HepG2 (cell line): ENCODE measurements around the gene SGMS1. TPM values are rescaled to one million over a fixed set of nuclear protein-coding genes. Genes with fewer than 3 reads are reported as not detected.

Experiments
- AKNA ChIP-seq: sonication (generic); formaldehyde crosslinking; IDR thresholded peaks from 2 replicates; pipeline ENCODE4 v1.4.0; 2020; ENCODE audit warnings: missing genetic modification reagents, borderline replicate concordance
- BCL6 ChIP-seq: IDR thresholded peaks from 2 replicates; pipeline ENCODE4 v1.6.1; 2016; ENCODE audit warnings: missing genetic modification reagents, missing compliant biosample characterization
- BHLHE40 ChIP-seq: IDR thresholded peaks from 2 replicates; pipeline ENCODE4 v1.6.1; 2011; ENCODE audit warnings: low read length, improper control_type of control experiment
- BORCS8-MEF2B ChIP-seq: sonication (generic); formaldehyde crosslinking; IDR thresholded peaks from 2 replicates; pipeline ENCODE4 v1.8.0; 2022; ENCODE audit warnings: mild to moderate bottlenecking, missing genetic modification reagents
- CENPBD1 ChIP-seq: sonication (generic); formaldehyde crosslinking; IDR thresholded peaks from 2 replicates; pipeline ENCODE4 v1.8.0; 2022; ENCODE audit warnings: missing genetic modification reagents, low read depth, mild to moderate bottlenecking, borderline replicate concordance
- CREM ChIP-seq, 2 experiments: sonication (generic) in 1 of 2; formaldehyde crosslinking in 1 of 2; IDR thresholded peaks; 2 replicates each; pipeline versions ENCODE4 v1.4.0 to v1.6.1; 2016 to 2020; ENCODE audit warnings: antibody characterized with exemption in 1 of 2, mild to moderate bottlenecking in 1 of 2, missing genetic modification reagents in 1 of 2
- FIP1L1 ChIP-seq: fragments of 200-400 bp; formaldehyde crosslinking; IDR thresholded peaks from 2 replicates; pipeline ENCODE4 v1.6.1; 2018; ENCODE audit warnings: low read depth, mild to moderate bottlenecking, low read length, moderate library complexity, borderline replicate concordance; ENCODE audit not compliant: insufficient read depth
- FOSL2 ChIP-seq: sonication (generic); formaldehyde crosslinking; IDR thresholded peaks from 2 replicates; pipeline ENCODE4 v1.4.0; 2020; ENCODE audit warnings: missing genetic modification reagents
- FOXC1 ChIP-seq: sonication (generic); formaldehyde crosslinking; IDR thresholded peaks from 2 replicates; pipeline ENCODE4 v1.8.0; 2022; ENCODE audit warnings: mild to moderate bottlenecking, missing genetic modification reagents, borderline replicate concordance
- HNRNPLL ChIP-seq: fragments of 200-400 bp; formaldehyde crosslinking; IDR thresholded peaks from 2 replicates; pipeline ENCODE4 v1.6.1; 2017; ENCODE audit warnings: mild to moderate bottlenecking, low read depth, low read length; ENCODE audit not compliant: poor library complexity, severe bottlenecking
- RORA ChIP-seq: sonication (generic); formaldehyde crosslinking; IDR thresholded peaks from 2 replicates; pipeline ENCODE4 v1.5.0; 2020; ENCODE audit warnings: mild to moderate bottlenecking, missing genetic modification reagents, moderate library complexity
- RXRB ChIP-seq: IDR thresholded peaks from 2 replicates; pipeline ENCODE4 v1.6.1; 2016; ENCODE audit warnings: borderline replicate concordance, missing genetic modification reagents, missing compliant biosample characterization
- THAP11 ChIP-seq: IDR thresholded peaks from 2 replicates; pipeline ENCODE4 v1.6.1; 2016; ENCODE audit warnings: missing biosample characterization, missing genetic modification reagents
- THYN1 ChIP-seq: sonication (generic); formaldehyde crosslinking; IDR thresholded peaks from 2 replicates; pipeline ENCODE4 v1.8.1; 2023; ENCODE audit warnings: low read depth, mild to moderate bottlenecking, moderate library complexity, missing genetic modification reagents, borderline replicate concordance
- ZNF143 ChIP-seq: sonication (generic); formaldehyde crosslinking; IDR thresholded peaks from 2 replicates; pipeline ENCODE4 v1.4.0; 2020; ENCODE audit warnings: missing genetic modification reagents
- ZNF235 ChIP-seq: sonication (generic); formaldehyde crosslinking; IDR thresholded peaks from 2 replicates; pipeline ENCODE4 v1.8.1; 2023; ENCODE audit warnings: mild to moderate bottlenecking, missing genetic modification reagents, borderline replicate concordance
- ZNF331 ChIP-seq: sonication (generic); formaldehyde crosslinking; IDR thresholded peaks from 2 replicates; pipeline ENCODE4 v1.4.0; 2020; ENCODE audit warnings: missing genetic modification reagents
- ZSCAN9 ChIP-seq: IDR thresholded peaks from 2 replicates; pipeline ENCODE4 v1.6.1; 2016; ENCODE audit warnings: borderline replicate concordance
- polyA plus RNA-seq, 8 experiments: library from polyadenylated mRNA; depleted of rRNA in 3 of 8; stranded (reverse) in 7 of 8; unstranded in 1 of 8; fragments of >200 nt; fragmentation: Illumina TruSeq in 4 of 8; extraction: Trizol in 4 of 8; gene quantifications; 2 replicates each; pipeline versions ENCODE4 v1.2.1 to v1.2.3, GENCODE V29; 2011 to 2016; ENCODE audit warnings: low read depth in 4 of 8, missing spikeins in 1 of 8, mixed read lengths in 1 of 8; ENCODE audit not compliant: insufficient read depth in 1 of 8
- total RNA-seq, 5 experiments: library from RNA; depleted of rRNA; stranded (reverse); fragments of >200 nt; fragmentation: Illumina TruSeq; extraction: Trizol; gene quantifications; 2 replicates each; pipeline ENCODE4 v1.2.3, GENCODE V29; 2016; ENCODE audit warnings: low read depth in 1 of 5
- TF ChIP-seq, protein P1 (sequence below): sonication (generic); IDR thresholded peaks from 2 replicates; pipeline ENCODE4 v1.6.1; 2016; ENCODE audit warnings: low read depth, borderline replicate concordance

Gene SGMS1
- total and polyA plus RNA-seq, 2 of the 13 experiments (the other 11 are each of a cell fraction or from before 2014, with no cell fraction given): 6.5 to 15.1 TPM

DNA sequence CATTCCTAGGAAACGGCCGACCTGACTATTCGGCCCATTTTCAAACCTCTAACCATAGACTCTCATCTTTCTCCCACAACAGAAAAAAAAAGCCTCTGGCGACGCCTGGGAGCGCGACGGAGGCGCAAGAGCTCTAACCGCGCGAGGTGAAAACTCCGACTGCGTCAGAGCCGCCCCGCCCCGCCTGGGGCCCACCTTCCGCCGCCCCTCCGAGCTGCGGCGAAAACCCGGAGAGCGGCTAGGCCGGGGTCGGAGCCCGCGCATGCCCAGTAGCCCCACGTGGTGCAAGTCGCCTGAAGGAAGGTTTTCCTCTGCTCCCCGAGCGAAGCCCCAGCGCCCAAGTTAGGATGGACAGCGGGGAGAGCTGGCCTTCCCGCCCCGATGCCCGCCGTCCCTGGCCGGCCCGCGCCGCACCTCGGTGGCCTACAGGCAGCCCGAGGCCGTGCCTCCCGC is 683 bp upstream of the SGMS1 start (continued):
- TF ChIP-seq AKNA (CRISPR knock-in tag): no peak
- no peak for TF ChIP-seq FIP1L1
- peak; percentile 84 for TF ChIP-seq BORCS8-MEF2B (CRISPR knock-in tag)
- TF ChIP-seq ZNF143: no peak; the same call in 1 of the 2 replicates
- peak; percentile 74 for TF ChIP-seq HNRNPLL
- TF ChIP-seq FOSL2 (CRISPR knock-in tag): peak; percentile 41; the same call in 1 of the 2 replicates
- TF ChIP-seq ZSCAN9 (CRISPR knock-in tag): peak; percentile 15; the same call in 1 of the 2 replicates
- 0 out of 2 replicates have a peak, but pooled peaks have one; percentile 54 for TF ChIP-seq THAP11 (CRISPR knock-in tag)
- no peak for TF ChIP-seq RORA (CRISPR knock-in tag)
- TF ChIP-seq ZNF331 (CRISPR knock-in tag): 0 out of 2 replicates have a peak, but pooled peaks have one; percentile 16
- TF ChIP-seq, protein P1, sequence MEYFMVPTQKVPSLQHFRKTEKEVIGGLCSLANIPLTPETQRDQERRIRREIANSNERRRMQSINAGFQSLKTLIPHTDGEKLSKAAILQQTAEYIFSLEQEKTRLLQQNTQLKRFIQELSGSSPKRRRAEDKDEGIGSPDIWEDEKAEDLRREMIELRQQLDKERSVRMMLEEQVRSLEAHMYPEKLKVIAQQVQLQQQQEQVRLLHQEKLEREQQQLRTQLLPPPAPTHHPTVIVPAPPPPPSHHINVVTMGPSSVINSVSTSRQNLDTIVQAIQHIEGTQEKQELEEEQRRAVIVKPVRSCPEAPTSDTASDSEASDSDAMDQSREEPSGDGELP: 0 out of 2 replicates have a peak, but pooled peaks have one; percentile 9
- TF ChIP-seq BHLHE40: 0 out of 2 replicates have a peak, but pooled peaks have one; percentile 23
- TF ChIP-seq FOXC1 (CRISPR knock-in tag): 0 out of 2 replicates have a peak, but pooled peaks have one; percentile 22
- TF ChIP-seq BCL6 (CRISPR knock-in tag): no peak
- TF ChIP-seq CREM (IDR thresholded peaks at IDR 0.05): peak; percentile 53; the same call in 1 of the 2 replicates
- no peak for TF ChIP-seq CREM (CRISPR knock-in tag; IDR thresholded peaks at IDR 0.05)
- peak; percentile 11; the same call in 1 of the 2 replicates for TF ChIP-seq RXRB
- TF ChIP-seq CENPBD1 (CRISPR knock-in tag): peak; percentile 20; the same call in 1 of the 2 replicates
- peak; percentile 68; the same call in 1 of the 2 replicates for TF ChIP-seq ZNF235
- 0 out of 2 replicates have a peak, but pooled peaks have one; percentile 31 for TF ChIP-seq THYN1 (CRISPR knock-in tag)
